IMR-90 (cell line): Measurements from ENCODE around the gene DNMT3A. TPM values are rescaled to one million over a fixed set of nuclear protein-coding genes. Genes with fewer than 3 reads are reported as not detected.

Source experiments
- ATAC-seq: fragments of 200-7000 bp; cut with Tn5 transposase; 2 replicates; pipeline ENCODE4 v1.9.1; 2020; ENCODE audit warnings: low read depth, mild to moderate bottlenecking, moderate library complexity
- BruUV-seq: library from RNA; stranded (reverse); fragments of 400-500 nt; replicated peaks from 2 replicates; lab custom pipeline; 2021; lab: Mats Ljungman, UMichigan
- CTCF ChIA-PET: fragments of 300-600 bp; formaldehyde crosslinking; extraction: SDS; loops from one replicate; lab custom pipeline; 2021; ENCODE audit warnings: antibody characterized with exemption; lab: Yijun Ruan, JAX
- POLR2A ChIA-PET: fragments of 300-600 bp; sonication (Branson Sonifier 250); formaldehyde crosslinking; loops from one replicate; lab custom pipeline; 2022; ENCODE audit warnings: antibody characterized with exemption; ENCODE audit not compliant: unreplicated experiment; lab: Charles Lee
- DNase-seq: peaks from one replicate; pipeline ENCODE4 v3.0.0; 2013
- H2AFZ ChIP-seq: replicated peaks from 2 replicates; pipeline ENCODE3; 2013; ENCODE audit warnings: low read length, mild to moderate bottlenecking; ENCODE audit not compliant: poor library complexity
- H2AK5ac ChIP-seq: 2 replicates; pipeline ENCODE4 v1.6.1; 2013; ENCODE audit warnings: low read depth, low read length, inconsistent platforms
- H2AK9ac ChIP-seq: replicated peaks from 2 replicates; pipeline ENCODE3; 2013; ENCODE audit warnings: mild to moderate bottlenecking, low read depth, low read length, moderate library complexity; ENCODE audit not compliant: poor library complexity
- H2BK120ac ChIP-seq: 2 replicates; pipeline ENCODE4 v1.6.1; 2013; ENCODE audit warnings: low read depth, low read length, inconsistent platforms
- H2BK15ac ChIP-seq: 3 replicates; pipeline ENCODE4 v1.6.1; 2013; ENCODE audit warnings: low read depth, low read length, inconsistent platforms
- H2BK20ac ChIP-seq: 2 replicates; pipeline ENCODE4 v1.6.1; 2013; ENCODE audit warnings: low read depth, mild to moderate bottlenecking, inconsistent platforms, low read length, moderate library complexity
- H2BK5ac ChIP-seq: 2 replicates; pipeline ENCODE4 v1.6.1; 2013; ENCODE audit warnings: mild to moderate bottlenecking, low read depth, low read length, inconsistent platforms; ENCODE audit not compliant: poor library complexity, severe bottlenecking
- H3K14ac ChIP-seq: replicated peaks from 2 replicates; pipeline ENCODE4 v1.6.1; 2013; ENCODE audit warnings: low read depth, low read length, inconsistent platforms
- H3K18ac ChIP-seq: 2 replicates; pipeline ENCODE4 v1.6.1; 2013; ENCODE audit warnings: low read depth, low read length, control low read depth
- H3K23ac ChIP-seq: 2 replicates; pipeline ENCODE4 v1.6.1; 2013; ENCODE audit warnings: low read depth, low read length, inconsistent platforms
- H3K27ac ChIP-seq: 2 replicates; pipeline ENCODE4 v1.5.1; 2013; ENCODE audit warnings: mild to moderate bottlenecking, control low read depth, low read length; ENCODE audit not compliant: insufficient read depth
- H3K27me3 ChIP-seq: 2 replicates; pipeline ENCODE4 v1.6.1; 2013; ENCODE audit warnings: low read length; ENCODE audit not compliant: control insufficient read depth, insufficient read depth
- H3K36me3 ChIP-seq: 2 replicates; pipeline ENCODE4 v1.6.1; 2013; ENCODE audit warnings: low read length, mixed read lengths; ENCODE audit not compliant: control insufficient read depth, insufficient read depth
- H3K4ac ChIP-seq: 2 replicates; pipeline ENCODE4 v1.6.1; 2013; ENCODE audit warnings: low read depth, low read length, inconsistent platforms
- H3K4me1 ChIP-seq: 2 replicates; pipeline ENCODE4 v1.6.1; 2013; ENCODE audit warnings: low read length, mixed read lengths; ENCODE audit not compliant: control insufficient read depth, insufficient read depth
- H3K4me2 ChIP-seq: 2 replicates; pipeline ENCODE4 v1.6.1; 2013; ENCODE audit warnings: low read depth, mild to moderate bottlenecking, control low read depth, low read length, moderate library complexity
- H3K4me3 ChIP-seq: 2 replicates; pipeline ENCODE4 v1.5.1; 2013; ENCODE audit warnings: low read depth, mild to moderate bottlenecking, control low read depth, low read length, moderate library complexity; ENCODE audit not compliant: insufficient read depth
- H3K56ac ChIP-seq: 2 replicates; pipeline ENCODE4 v1.6.1; 2013; ENCODE audit warnings: low read length, inconsistent platforms; ENCODE audit not compliant: insufficient read depth; ENCODE audit errors: extremely low read depth
- H3K79me1 ChIP-seq, 2 experiments: 2 replicates each; pipeline ENCODE4 v1.6.1; 2013; ENCODE audit warnings: low read length in 2 of 2, inconsistent platforms in 1 of 2, low read depth in 1 of 2
- H3K9ac ChIP-seq: 2 replicates; pipeline ENCODE4 v1.6.1; 2013; ENCODE audit warnings: low read depth, low read length, control low read depth
- H3K9me1 ChIP-seq: 2 replicates; pipeline ENCODE4 v1.6.1; 2013; ENCODE audit warnings: low read length, inconsistent platforms; ENCODE audit not compliant: insufficient read depth
- H3K9me3 ChIP-seq: 2 replicates; pipeline ENCODE4 v1.6.1; 2013; ENCODE audit warnings: low read length; ENCODE audit not compliant: control insufficient read depth, insufficient read depth
- H4K20me1 ChIP-seq: 2 replicates; pipeline ENCODE4 v1.6.1; 2013; ENCODE audit warnings: low read length, inconsistent platforms; ENCODE audit not compliant: insufficient read depth
- H4K5ac ChIP-seq: 2 replicates; pipeline ENCODE4 v1.6.1; 2013; ENCODE audit warnings: mild to moderate bottlenecking, low read depth, low read length, control low read depth
- H4K8ac ChIP-seq, 2 experiments: 2 replicates each; pipeline ENCODE4 v1.6.1; 2013; ENCODE audit warnings: low read depth in 2 of 2, low read length in 2 of 2, control low read depth in 1 of 2, inconsistent platforms in 1 of 2
- H4K91ac ChIP-seq: 2 replicates; pipeline ENCODE4 v1.6.1; 2013; ENCODE audit warnings: low read depth, low read length, inconsistent platforms; ENCODE audit not compliant: insufficient read depth
- CEBPB ChIP-seq: IDR thresholded peaks from 2 replicates; pipeline ENCODE4 v1.6.1; 2012; ENCODE audit warnings: low read depth, low read length, improper control_type of control experiment
- CHD1 ChIP-seq: IDR thresholded peaks from 2 replicates; pipeline ENCODE4 v1.6.1; 2012; ENCODE audit warnings: low read depth, low read length, improper control_type of control experiment
- MAZ ChIP-seq: IDR thresholded peaks from 2 replicates; pipeline ENCODE4 v1.6.1; 2012; ENCODE audit warnings: low read depth, mild to moderate bottlenecking, low read length, improper control_type of control experiment, moderate library complexity, borderline replicate concordance
- MXI1 ChIP-seq: IDR thresholded peaks from 2 replicates; pipeline ENCODE4 v1.6.1; 2012; ENCODE audit warnings: low read depth, mild to moderate bottlenecking, low read length, moderate library complexity, borderline replicate concordance
- POLR2A ChIP-seq: IDR thresholded peaks from 2 replicates; pipeline ENCODE4 v1.6.1; 2012; ENCODE audit warnings: mild to moderate bottlenecking, low read depth, low read length
- RFX5 ChIP-seq: IDR thresholded peaks from 2 replicates; pipeline ENCODE4 v1.8.0; 2012; ENCODE audit warnings: low read depth, mild to moderate bottlenecking, low read length, moderate library complexity
- SMC3 ChIP-seq: fragments of 150-350 bp; IDR thresholded peaks from 2 replicates; pipeline ENCODE4 v1.6.1; 2016; ENCODE audit warnings: low read depth, mild to moderate bottlenecking, antibody characterized with exemption, low read length, moderate library complexity
- WGBS, 2 experiments: methylation state at CpG; one replicate each; pipeline versions ENCODE4 v1.1.5 to v1.1.7; 2013; ENCODE audit warnings: missing lambda C conversion rate in 2 of 2; ENCODE audit not compliant: insufficient read length in 1 of 2; ENCODE audit errors: extremely low coverage in 2 of 2; 5-methylcytosine and 5-hydroxymethylcytosine counted together
- dilution Hi-C: fragments of 300-500 bp; cut with HindIII; formaldehyde crosslinking; loops from one replicate; pipeline ENCODE4 v1.14.3; 2018; ENCODE audit warnings: low sequenced_read_pairs; ENCODE audit not compliant: unreplicated experiment
- in situ Hi-C: fragments of 300-500 bp; cut with MboI; formaldehyde crosslinking; loops from 3 replicates; pipeline ENCODE4 v1.14.3; 2019; ENCODE audit warnings: low sequenced_read_pairs, inconsistent platforms, mixed read lengths
- intact Hi-C: fragments of 100-400 bp; cut with micrococcal nuclease; formaldehyde crosslinking; loops from 2 replicates; pipeline ENCODE4 v1.10.0; 2022
- polyA plus RNA-seq, 3 experiments: library from polyadenylated mRNA; depleted of rRNA; stranded (reverse); fragments of >200 nt; gene quantifications; 2 replicates each; pipeline ENCODE4 v1.2.3, GENCODE V29; 2012; ENCODE audit warnings: low replicate concordance in 1 of 3
- total RNA-seq: library from RNA; depleted of rRNA; stranded (reverse); fragments of >200 nt; gene quantifications from 2 replicates; pipeline ENCODE4 v1.2.3, GENCODE V29; 2012
- TF ChIP-seq, protein P1 (sequence below): fragments of 150-350 bp; IDR thresholded peaks from 2 replicates; pipeline ENCODE4 v1.6.1; 2017; ENCODE audit warnings: mild to moderate bottlenecking, antibody characterized with exemption, low read length, low read depth

The DNMT3A gene
- total and polyA plus RNA-seq, 2 of the 4 experiments (the other 2 are of a cell fraction): 4.4 to 9.7 TPM

DNA sequence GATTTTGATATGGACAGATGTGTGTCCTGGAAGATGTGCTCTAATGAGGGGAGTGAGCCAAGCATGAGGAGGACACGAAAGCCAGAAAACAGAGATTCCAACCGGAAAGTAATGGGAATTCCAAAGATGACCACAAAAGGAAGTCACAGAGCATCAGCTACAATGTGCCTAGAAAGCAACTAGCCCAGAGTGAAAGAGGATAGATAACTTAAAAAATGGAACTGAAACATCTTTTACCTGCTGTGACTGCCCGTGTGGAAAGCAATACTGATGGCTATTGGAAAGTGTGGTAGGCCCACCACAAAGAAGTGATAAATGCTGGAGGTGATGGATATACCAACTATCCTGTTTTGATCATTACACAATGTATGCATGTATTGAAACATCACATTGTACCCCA is 21.6 kb downstream of the DNMT3A start:
- in situ Hi-C loops (no loop called here), intact Hi-C loops (no loop called here), dilution Hi-C loops (no loop called here)
- Histone ChIP-seq H2AK5ac (no peak overlapping the region), H3K4me1 (peaks cover 10% of the 10 kb centered on the region), H3K9me1 (peaks cover 10% of the 10 kb centered on the region; the same call in 1 of the 2 replicates), H2AFZ (no peak overlapping the region), H4K20me1 (peaks cover 33% of the 10 kb centered on the region), H3K36me3 (no peaks in the 10 kb centered on the region), H3K27me3 (no peaks in the 10 kb centered on the region), H4K8ac (no peak overlapping the region), H3K56ac (no peak overlapping the region), H4K5ac (no peak overlapping the region), H3K9ac (no peak overlapping the region), H3K4ac (no peak overlapping the region), H3K23ac (no peak overlapping the region), H4K91ac (no peak overlapping the region), H2AK9ac (no peak overlapping the region), H2BK120ac (no peak overlapping the region), H3K79me1 (peaks cover 14 to 20% of the 10 kb centered on the region in 2 experiments), H3K14ac (no peak overlapping the region), H3K9me3 (no peaks in the 10 kb centered on the region), H2BK15ac (no peak overlapping the region), H2BK20ac (no peak overlapping the region), H3K4me2 (no peak overlapping the region), H3K18ac (no peak overlapping the region), H2BK5ac (no peak overlapping the region), H3K27ac (no peak overlapping the region), H3K4me3 (no peak overlapping the region)
- WGBS, 2 experiments: no CpG with 5 or more reads among the region's 3 CpGs
- TF ChIP-seq POLR2A: no peak
- TF ChIP-seq CEBPB: no peak
- TF ChIP-seq CHD1: no peak
- TF ChIP-seq, protein P1, sequence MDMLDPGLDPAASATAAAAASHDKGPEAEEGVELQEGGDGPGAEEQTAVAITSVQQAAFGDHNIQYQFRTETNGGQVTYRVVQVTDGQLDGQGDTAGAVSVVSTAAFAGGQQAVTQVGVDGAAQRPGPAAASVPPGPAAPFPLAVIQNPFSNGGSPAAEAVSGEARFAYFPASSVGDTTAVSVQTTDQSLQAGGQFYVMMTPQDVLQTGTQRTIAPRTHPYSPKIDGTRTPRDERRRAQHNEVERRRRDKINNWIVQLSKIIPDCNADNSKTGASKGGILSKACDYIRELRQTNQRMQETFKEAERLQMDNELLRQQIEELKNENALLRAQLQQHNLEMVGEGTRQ: no peak
- no peak for TF ChIP-seq RFX5
- no peak for TF ChIP-seq SMC3
- no peak for TF ChIP-seq MAZ
- no peak for TF ChIP-seq MXI1
- DNase-seq (no peak), ATAC-seq (no peak)
- CTCF ChIA-PET: no interaction called here
- no TSS peak for BruUV-seq
- POLR2A ChIA-PET: no interaction called here
